Panc1 (cell line): ENCODE results near the gene PRKCQ. TPM values are rescaled to one million over a fixed set of nuclear protein-coding genes. Genes with fewer than 3 reads are reported as not detected.

Source experiments
- ATAC-seq: fragments of 200-7000 bp; cut with Tn5 transposase; 2 replicates; pipeline ENCODE4 v1.9.1; 2020; ENCODE audit warnings: mild to moderate bottlenecking, moderate library complexity
- BruUV-seq: library from RNA; stranded (reverse); fragments of 400-500 nt; replicated peaks from 2 replicates; lab custom pipeline; 2021; lab: Mats Ljungman, UMichigan
- CTCF ChIA-PET: fragments of 300-600 bp; sonication (Branson Sonifier 250); formaldehyde crosslinking; loops from one replicate; lab custom pipeline; 2022; ENCODE audit warnings: antibody characterized with exemption; lab: Charles Lee
- POLR2A ChIA-PET: fragments of 300-600 bp; sonication (Branson Sonifier 250); formaldehyde crosslinking; loops from one replicate; lab custom pipeline; 2022; ENCODE audit warnings: antibody characterized with exemption; lab: Charles Lee
- DNase-seq: peaks from one replicate; pipeline ENCODE4 v3.0.0-alpha.2; 2010; ENCODE audit warnings: low read depth, low spot score
- H3K27ac ChIP-seq: 2 replicates; pipeline ENCODE4 v1.5.1; 2011; ENCODE audit warnings: mild to moderate bottlenecking, low read length, inconsistent platforms
- H3K27me3 ChIP-seq: fragments of 200-500 bp; sonication (Bioruptor generic); 2 replicates; pipeline ENCODE4 v1.6.0; 2014; ENCODE audit warnings: low read length, inconsistent platforms; ENCODE audit not compliant: control insufficient read depth, insufficient read depth
- H3K36me3 ChIP-seq: fragments of 200-500 bp; sonication (Bioruptor generic); 2 replicates; pipeline ENCODE4 v1.5.1; 2014; ENCODE audit warnings: inconsistent platforms, mild to moderate bottlenecking, low read length, moderate library complexity; ENCODE audit not compliant: control insufficient read depth, insufficient read depth
- H3K4me1 ChIP-seq: 2 replicates; pipeline ENCODE4 v1.5.1; 2011; ENCODE audit warnings: inconsistent platforms, mild to moderate bottlenecking, low read length, moderate library complexity; ENCODE audit not compliant: control insufficient read depth, insufficient read depth
- H3K4me3 ChIP-seq, 2 experiments: 2 replicates each; pipeline ENCODE4 v1.5.1; 2011 to 2012; ENCODE audit warnings: low read depth in 2 of 2, low read length in 2 of 2, mild to moderate bottlenecking in 2 of 2, inconsistent platforms in 1 of 2, moderate library complexity in 1 of 2
- H3K9me3 ChIP-seq: fragments of 200-500 bp; sonication (Bioruptor generic); 2 replicates; pipeline ENCODE4 v1.5.1; 2014; ENCODE audit warnings: low read depth, mild to moderate bottlenecking, inconsistent platforms, low read length, moderate library complexity; ENCODE audit not compliant: control insufficient read depth, insufficient read depth
- CTCF ChIP-seq: fragments of 450-650 bp; IDR thresholded peaks from 2 replicates; pipeline ENCODE4 v1.5.1; 2017; ENCODE audit warnings: mild to moderate bottlenecking
- POLR2AphosphoS5 ChIP-seq: IDR thresholded peaks from 2 replicates; pipeline ENCODE4 v1.6.1; 2012; ENCODE audit warnings: mild to moderate bottlenecking, low read depth, low read length, moderate library complexity
- REST ChIP-seq, 2 experiments: IDR thresholded peaks; 2 replicates each; pipeline ENCODE4 v1.6.1; 2011 to 2012; ENCODE audit warnings: low read depth in 2 of 2, control low read depth in 1 of 2, low read length in 1 of 2, mild to moderate bottlenecking in 1 of 2, moderate library complexity in 1 of 2; ENCODE audit not compliant: insufficient read depth in 1 of 2
- SIN3A ChIP-seq: IDR thresholded peaks from 2 replicates; pipeline ENCODE4 v1.6.1; 2012; ENCODE audit warnings: low read depth, mild to moderate bottlenecking, low read length, moderate library complexity, borderline replicate concordance; ENCODE audit not compliant: insufficient read depth
- TCF7L2 ChIP-seq: IDR thresholded peaks from 2 replicates; pipeline ENCODE4 v1.6.1; 2011; ENCODE audit warnings: mild to moderate bottlenecking, low read depth, low read length, inconsistent platforms
- in situ Hi-C: cut with HindIII; loops from 2 replicates; pipeline ENCODE4 v1.10.0; 2016; ENCODE audit warnings: low sequenced_read_pairs, low pct_unique_long_range_greater_than_20kb
- intact Hi-C: fragments of 100-400 bp; cut with micrococcal nuclease; formaldehyde crosslinking; loops from one replicate; pipeline ENCODE4 v1.10.0; 2022; ENCODE audit not compliant: unreplicated experiment
- total RNA-seq: library from RNA; stranded (reverse); gene quantifications from one replicate; pipeline ENCODE4 v1.2.1, GENCODE V29; 2021; ENCODE audit not compliant: unreplicated experiment

Gene PRKCQ
- total RNA-seq, 1 experiment from 2014 or later: 0.23 TPM

- in situ Hi-C loops: no loop called here
- TF ChIP-seq REST (IDR thresholded peaks at IDR 0.05; ENCODE audit: insufficient read depth in 1 of 2, low read depth in 2 of 2, low read length in 1 of 2): no peak
- TF ChIP-seq SIN3A: no peak
- no peak for TF ChIP-seq TCF7L2
- TF ChIP-seq POLR2AphosphoS5: no peak
- TF ChIP-seq CTCF: no peak
- no TSS peak for BruUV-seq
- ChIA-PET POLR2A (no interaction called here), CTCF (no interaction called here)
- no peaks in the 10 kb centered on the region for H3K36me3 ChIP-seq
- intact Hi-C loops: no loop called here
- H3K4me3 ChIP-seq: no peak overlapping the region
- no peaks in the 10 kb centered on the region for H3K9me3 ChIP-seq
- H3K27ac ChIP-seq: no peak overlapping the region
- no peaks in the 10 kb centered on the region for H3K4me1 ChIP-seq
- ATAC-seq (no peak), DNase-seq (no peak)
- H3K27me3 ChIP-seq: no peaks in the 10 kb centered on the region; the same call in 1 of the 2 replicates
These were observed 15.4 kb upstream of the PRKCQ start for GRCh38 chr10:6595499-6595898.

- no peak for DNase-seq
- ChIA-PET CTCF (interaction anchor here (0.5 kb wide), 1 partner anchor 56 kb away, joined by 3 read pairs; no protein-coding TSS in a partner anchor), POLR2A (no interaction called here)
- no peaks in the 10 kb centered on the region for H3K4me1 ChIP-seq
- no peak overlapping the region for H3K4me3 ChIP-seq
- intact Hi-C loops (no loop called here), in situ Hi-C loops (no loop called here)
- no peaks in the 10 kb centered on the region for H3K36me3 ChIP-seq
- TF ChIP-seq POLR2AphosphoS5 (no peak), CTCF (no peak), SIN3A (no peak), REST (IDR thresholded peaks at IDR 0.05; ENCODE audit: insufficient read depth in 1 of 2, low read depth in 2 of 2, low read length in 1 of 2) (no peak), TCF7L2 (no peak)
- H3K27me3 ChIP-seq: no peaks in the 10 kb centered on the region; the same call in 1 of the 2 replicates
- no peak overlapping the region for H3K27ac ChIP-seq
- no peak for ATAC-seq
- no TSS peak for BruUV-seq
- H3K9me3 ChIP-seq: no peaks in the 10 kb centered on the region
These were observed 13.2 kb upstream of the PRKCQ start for GRCh38 chr10:6593241-6593671.
